ENCODE results near the gene CALML5. TPM values are rescaled to one million over a fixed set of nuclear protein-coding genes. Genes with fewer than 3 reads are reported as not detected.

Gene CALML5, protein sequence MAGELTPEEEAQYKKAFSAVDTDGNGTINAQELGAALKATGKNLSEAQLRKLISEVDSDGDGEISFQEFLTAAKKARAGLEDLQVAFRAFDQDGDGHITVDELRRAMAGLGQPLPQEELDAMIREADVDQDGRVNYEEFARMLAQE
- not detected for polyA plus RNA-seq (ENCODE audit: insufficient read length in 3 of 3)

DNA sequence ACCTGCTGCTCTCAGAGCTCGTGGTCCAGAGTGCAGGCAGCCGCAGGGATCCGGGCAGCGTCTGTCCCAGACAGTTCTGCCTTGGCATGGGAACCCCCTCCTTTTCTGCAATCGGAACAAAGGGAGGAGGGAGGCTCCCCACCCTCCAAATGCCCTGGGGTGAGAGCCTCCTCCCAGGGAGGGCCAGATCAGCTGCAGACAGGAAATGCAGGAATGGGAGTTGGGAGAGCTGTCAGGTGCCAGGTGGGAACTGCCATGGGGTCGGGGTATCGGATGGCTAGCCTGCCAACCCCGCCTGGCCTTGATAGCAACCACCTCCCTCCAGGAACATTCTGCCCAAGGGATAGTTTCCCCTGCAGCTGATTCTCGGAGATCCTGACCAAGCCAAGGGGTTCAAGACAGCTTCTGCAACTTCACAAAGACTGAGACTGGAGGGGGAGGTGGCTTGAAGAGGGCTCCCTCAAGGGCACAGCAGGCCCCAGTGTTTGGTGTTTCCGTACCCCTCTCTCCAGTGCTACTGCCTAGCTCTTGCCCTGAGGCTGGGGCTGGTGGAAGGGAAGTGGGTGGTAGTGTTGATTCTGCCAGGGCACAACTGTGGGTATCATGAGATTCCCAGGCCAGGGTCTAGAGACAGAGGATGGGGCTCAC, at the start of gene CALML5:
CALML5 (minus strand) TSS at position 78 of the 648 bp plus-strand sequence. CDS start 132 bp downstream, outside the sequence.
- no peak for DNase-seq (ENCODE audit: low read depth in 3 of 3, low spot score in 2 of 3)

DNA sequence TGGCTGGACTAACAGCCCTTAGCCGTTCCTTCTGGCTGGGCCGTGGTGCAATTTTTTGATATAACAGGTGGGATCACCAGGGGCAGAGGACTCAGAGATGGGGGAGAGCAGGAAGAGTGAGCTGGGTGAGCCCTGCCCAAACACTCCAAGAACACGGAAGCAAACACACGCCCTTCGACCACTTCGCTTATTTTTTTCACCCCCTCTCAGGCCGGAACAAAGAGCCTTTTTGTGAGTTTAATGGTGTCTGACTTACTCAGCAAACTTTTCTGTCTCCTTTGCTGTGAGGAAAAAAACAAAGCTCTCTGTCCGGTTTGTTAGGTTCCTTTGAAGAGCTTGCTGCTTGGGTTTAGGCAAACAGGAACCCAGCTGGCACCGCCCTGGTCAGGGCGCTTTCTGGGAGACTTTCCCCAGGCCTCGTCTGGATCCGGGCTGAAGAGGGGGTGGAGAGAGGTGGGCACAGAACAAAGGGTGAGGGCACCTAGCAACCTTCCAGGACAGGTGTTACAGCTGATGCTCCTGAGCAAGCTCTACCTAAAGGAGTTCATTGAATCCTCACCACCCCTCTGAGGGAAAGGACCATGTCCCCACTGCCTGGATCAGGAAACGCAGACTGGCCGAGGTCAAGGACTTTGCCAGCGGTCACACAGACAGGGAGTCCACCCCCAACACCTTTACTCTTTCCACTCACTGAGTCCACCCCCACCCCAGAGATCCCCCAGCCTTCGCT, 48.7 kb upstream of the CALML5 start:
- no peak for DNase-seq (ENCODE audit: low read depth in 3 of 3, low spot score in 2 of 3)

DNA sequence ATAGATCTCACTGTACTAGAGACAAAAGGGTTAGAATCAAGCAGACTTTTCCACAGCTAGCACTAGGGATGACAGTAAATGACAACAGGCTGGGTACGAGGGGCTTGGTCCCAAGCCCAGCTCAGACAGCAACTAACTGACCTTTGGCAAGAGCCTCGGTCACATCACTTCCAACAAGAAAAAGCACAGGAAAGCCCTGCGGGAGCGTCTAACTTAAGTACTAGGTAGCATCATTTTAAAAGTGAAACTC, 48.2 kb upstream of the CALML5 start:
- no peak for DNase-seq (ENCODE audit: low read depth in 3 of 3, low spot score in 2 of 3)

DNA sequence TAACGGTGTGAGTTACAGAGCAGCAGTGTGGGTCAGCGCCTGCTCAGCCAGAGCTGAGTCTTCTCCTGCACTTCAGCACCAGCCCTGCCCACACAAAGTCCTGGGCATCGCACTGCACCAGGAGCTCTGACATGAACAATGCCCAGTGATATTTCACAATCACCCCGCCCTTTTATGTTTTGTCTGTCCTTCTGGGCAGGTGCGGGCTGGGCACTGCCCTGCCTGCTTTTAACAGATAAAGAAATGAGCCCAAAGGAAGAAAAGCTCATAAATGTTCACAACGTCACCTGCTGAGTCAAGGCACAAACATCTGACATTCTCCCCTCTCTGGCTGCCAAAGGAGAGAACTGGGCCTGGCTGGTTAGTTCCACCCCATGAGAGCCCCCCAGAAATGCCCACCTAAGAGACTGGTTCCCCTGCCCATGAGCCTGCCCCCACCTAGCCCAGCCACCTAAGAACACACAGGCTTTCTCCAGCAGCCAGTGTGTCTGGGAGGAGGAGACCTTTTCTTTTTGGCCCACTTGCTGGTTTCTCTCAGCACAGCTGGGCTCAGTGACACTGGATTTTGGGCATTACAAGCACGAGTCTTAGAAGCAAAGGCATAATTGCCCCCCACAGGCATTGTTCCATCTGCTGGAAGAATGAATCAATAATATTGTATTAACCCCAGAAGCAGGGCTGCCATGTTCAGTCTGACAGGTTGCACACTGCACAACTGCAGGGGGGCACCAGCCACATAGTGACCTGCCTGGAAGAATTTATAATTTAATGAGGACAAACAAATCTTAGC, 47.7 kb upstream of the CALML5 start:
- no peak for DNase-seq (ENCODE audit: low read depth in 3 of 3, low spot score in 2 of 3)

DNA sequence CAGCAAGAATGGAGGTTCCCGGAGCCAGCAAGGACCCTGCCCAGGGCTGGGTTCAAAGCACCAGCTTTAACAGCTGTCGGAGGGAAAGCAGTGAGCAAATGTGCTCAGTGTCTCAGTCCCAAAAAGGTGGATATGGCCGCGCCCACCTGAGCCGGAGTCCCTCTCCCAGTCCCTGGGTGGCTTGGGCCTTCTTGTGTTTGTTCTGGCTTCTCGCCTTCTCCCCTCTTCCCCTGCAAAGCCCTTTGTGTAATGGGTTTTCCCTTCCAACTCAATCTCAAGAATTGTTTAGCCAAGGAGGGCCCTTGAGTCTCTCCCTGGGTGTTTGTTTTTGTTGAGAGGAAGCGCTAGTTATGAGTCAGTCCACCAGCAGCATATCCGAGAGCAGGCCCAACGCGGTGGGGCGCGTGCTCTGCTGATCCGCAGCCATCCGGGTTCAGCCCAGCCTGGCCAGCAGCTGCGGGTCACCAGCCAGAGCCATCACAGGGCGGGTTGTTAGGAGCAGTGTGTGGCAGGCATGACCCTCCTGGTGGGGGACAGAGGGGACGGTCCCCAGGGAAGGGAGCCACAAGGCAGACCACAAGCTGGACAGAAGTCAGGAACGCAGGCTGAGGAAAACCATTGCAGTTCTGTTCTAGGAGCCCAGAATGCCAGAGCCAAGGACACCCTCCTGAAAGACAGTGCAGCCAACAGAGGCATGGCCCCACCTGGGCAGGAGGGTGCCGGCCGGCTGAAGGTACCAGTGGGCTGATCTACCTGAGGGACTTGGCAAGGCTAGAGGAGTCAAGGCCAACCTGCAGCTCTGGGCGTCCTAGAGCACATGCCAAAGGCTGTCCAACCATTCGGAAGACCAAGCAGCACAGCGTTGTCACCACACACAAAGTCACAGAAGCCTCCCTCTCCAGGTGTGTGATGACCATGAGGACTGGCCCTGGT, 46.7 kb upstream of the CALML5 start:
- no peak for DNase-seq (ENCODE audit: low read depth in 3 of 3, low spot score in 2 of 3)

DNA sequence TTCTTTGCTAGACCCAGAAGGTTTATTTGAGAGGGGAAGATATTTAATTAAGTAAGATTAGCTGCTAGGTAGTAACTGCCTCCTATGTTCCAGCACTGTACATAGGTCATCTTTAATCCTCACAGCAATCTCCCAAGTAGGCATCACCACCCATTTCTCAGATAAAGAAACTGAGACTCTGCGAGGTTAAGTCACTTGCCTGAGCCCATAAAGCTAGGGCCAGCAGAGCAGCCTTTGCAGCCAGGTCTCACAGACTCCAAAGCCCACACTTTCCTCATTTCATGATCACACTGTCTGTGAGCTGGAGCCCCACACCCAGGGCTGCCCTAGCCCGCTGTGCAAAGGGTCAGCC, 46.0 kb upstream of the CALML5 start:
- no peak for DNase-seq (ENCODE audit: low read depth in 3 of 3, low spot score in 2 of 3)

DNA sequence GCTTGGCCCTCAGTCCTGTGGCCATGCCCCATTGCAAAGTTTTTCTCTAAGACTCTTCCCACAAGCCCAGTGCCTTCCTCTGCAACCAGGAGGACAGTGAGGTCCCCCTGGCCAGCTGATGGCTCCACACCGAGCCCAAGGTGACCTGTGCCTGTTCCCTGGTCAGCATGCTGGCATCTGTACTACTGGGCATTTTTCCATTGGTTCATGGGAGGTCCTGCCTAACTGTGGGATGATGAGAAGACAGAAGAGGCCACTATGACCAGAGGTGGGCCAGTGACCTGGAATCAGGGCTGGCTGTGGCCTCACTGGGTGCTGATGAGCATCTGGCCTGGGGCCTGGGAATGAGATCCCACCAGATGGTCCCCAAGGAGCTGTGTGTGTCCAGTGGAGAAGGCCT, 45.6 kb upstream of the CALML5 start:
- DNase-seq (ENCODE audit: low read depth in 3 of 3, low spot score in 2 of 3), result no peak

DNA sequence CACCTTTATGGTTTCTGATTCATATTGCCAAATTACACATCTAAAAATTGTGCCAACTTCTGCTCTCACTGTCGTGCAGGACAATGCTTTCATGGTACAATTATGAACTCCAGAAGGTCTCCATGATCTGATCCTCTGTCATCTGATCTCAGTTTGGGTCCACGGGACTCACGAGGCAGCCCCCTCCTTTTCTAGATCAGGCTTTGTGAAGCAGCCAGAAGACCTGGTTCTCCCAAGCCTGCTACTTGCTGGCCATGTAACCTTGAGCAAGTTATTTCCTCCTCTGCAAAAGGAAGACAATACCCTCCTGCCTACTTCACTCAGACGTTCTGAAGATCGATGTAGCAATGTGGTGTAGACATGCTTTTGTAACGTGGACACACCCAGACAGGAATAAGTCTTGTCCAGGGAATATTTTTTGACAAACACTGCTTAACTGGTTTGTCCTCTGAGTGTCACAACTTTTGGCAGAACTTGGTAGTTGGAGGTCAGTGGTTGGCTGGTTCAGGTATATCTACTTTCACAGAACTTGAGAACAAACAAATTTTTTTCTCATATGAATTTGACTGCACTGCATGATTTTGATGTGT, 44.9 kb upstream of the CALML5 start:
- no peak for DNase-seq (ENCODE audit: low read depth in 3 of 3, low spot score in 2 of 3)

DNA sequence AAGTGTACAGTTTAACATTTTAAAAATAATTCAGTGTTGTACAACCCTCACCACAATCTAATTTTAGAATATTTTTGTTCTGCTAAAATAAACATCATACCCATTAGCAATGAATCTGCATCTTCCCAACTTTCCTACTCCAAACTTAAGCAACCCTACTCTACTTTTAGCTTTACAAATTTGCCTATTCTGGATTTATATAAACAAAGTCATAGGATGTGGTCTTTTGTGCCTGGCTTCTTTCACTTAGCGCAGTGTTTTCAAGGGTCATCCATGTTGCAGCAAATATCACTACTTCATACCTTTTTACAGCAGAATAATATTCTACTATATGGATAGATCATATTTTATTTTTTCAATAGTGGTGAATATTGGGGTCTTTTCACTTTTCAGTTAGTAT, 44.3 kb upstream of the CALML5 start:
- no peak for DNase-seq (ENCODE audit: low read depth in 3 of 3, low spot score in 2 of 3)

DNA sequence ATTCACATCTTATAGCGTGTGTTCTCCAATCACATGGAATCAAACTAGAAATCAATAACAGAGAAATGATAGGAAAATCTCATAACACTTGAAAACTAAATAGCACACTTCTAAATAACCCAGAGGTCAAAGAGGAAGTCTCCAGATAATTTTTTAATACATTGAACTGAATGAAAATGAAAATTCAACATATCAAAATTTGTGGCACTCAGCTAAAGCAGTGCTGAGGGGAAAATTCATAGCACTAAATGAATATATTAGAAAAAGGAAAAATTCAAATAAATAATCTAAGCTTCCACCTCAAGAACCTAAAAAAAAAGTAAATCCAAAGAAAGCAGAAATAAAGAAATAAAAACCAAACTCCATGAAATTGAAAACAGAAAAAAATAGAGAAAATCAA, 42.7 kb upstream of the CALML5 start:
- no peak for DNase-seq (ENCODE audit: low read depth in 3 of 3, low spot score in 2 of 3)

DNA sequence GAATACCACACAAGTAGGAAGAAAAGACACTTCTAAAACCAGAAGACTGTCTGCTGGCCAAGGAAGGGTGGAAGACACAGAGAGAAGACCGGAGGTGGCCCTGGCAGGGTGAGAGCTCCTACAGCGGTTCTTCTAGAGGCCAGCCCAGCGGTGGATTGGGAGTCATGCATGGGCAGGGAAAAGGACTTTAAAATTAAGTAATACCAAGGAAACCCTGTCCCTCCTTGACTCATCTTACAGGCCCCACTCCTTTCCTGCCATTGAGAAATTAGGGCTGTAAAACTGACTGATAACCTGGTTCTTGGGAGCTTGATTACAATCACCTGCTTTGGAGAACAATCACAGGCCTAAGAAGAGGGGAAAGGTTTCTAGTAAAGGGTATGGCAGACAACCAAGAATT, 41.5 kb upstream of the CALML5 start:
- no peak for DNase-seq (ENCODE audit: low read depth in 3 of 3, low spot score in 2 of 3)

DNA sequence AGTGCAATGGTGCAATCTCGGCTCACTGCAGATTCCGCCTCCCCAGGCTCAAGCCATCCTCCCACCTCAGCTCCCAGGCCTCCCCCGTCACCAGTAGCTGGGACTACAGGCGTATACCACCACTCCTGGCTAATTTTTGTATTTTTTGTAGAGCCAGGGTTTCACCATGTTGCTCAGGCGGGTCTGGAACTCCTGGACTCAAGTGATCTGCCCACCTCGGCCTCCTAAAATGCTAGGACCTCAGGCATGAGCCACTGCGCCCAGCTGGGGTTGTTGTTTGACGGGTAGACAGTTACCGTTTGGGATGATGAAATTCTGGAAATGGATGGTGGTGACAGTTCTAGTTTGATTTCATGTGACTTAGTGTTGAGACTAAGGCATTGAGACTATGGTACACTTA, 40.7 kb upstream of the CALML5 start:
- no peak for DNase-seq (ENCODE audit: low read depth in 3 of 3, low spot score in 2 of 3)

DNA sequence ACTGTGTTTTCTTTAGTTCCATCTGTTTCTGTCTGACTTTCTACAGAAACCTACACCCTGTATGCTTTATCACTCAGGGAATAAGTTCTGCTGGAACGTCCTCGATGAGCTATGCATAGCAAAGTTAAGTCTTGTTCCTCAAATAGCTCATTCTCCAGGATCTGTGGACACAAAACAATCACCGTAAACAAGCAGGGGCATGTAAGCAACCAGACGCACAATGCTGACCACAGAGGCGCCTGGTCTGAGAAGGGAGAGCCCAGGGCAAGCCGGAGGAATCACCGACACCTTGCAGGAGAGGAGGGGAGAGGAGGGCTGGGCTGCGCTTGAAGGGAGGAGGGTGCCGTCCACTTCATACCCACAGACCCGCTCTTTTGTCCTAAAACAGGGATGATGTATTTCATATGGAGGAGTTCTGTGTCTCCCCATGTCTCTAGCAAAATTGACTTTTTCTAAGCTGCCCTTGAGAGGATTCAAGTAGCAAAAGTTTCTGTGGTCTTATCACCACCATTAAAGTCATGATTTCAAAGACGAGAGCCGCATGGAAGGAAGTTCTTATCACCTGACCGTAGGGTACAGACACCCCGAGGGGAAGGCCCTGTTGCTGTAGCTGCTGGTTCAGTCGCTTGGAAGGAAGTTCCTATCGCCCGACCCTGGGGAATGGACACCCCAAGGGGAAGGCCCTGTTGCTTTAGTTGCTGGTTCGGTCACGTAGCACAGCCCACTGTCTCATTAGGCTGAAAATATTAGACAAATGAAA, 39.7 kb upstream of the CALML5 start:
- no peak for DNase-seq (ENCODE audit: low read depth in 3 of 3, low spot score in 2 of 3)

DNA sequence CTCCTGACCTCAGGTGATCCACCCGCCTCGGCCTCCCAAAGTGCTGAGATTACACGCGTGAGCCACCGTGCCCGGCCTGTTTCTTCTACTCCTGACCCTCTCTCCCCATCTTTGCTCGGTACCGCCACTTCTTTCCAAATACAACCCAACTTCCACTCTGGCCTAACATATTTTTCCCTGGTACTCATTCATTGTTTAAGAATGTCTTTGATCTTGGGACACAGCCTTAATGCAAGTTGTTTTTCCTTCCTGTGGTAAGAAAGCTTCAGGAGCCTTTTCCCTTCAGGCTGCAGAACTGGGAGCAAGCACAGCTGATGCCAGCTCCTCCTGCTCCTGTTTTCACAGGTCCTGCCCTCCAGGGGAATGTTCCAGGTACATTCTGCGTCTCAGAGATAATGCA, 39.1 kb upstream of the CALML5 start:
- no peak for DNase-seq (ENCODE audit: low read depth in 3 of 3, low spot score in 2 of 3)

DNA sequence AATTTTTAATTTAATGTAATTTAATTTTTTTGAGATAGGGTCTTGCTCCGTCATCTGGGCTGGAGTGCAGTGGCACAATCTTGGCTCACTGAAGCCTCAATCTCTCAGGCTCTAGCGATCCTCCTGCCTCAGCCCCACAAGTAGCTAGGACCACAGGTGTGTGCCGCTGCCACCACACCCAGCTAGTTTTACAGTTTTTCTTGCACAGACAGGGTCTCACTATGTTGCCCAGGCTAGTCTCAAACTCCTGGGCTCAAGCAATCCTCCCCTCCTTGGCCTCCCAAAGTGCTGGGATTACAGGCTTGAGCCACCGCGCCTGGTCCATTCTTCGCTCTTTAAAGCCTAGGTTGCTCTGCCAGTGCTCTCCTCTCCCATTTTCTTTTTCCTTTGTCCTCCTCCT, 38.3 kb upstream of the CALML5 start:
- DNase-seq (ENCODE audit: low read depth in 3 of 3, low spot score in 2 of 3), result no peak

DNA sequence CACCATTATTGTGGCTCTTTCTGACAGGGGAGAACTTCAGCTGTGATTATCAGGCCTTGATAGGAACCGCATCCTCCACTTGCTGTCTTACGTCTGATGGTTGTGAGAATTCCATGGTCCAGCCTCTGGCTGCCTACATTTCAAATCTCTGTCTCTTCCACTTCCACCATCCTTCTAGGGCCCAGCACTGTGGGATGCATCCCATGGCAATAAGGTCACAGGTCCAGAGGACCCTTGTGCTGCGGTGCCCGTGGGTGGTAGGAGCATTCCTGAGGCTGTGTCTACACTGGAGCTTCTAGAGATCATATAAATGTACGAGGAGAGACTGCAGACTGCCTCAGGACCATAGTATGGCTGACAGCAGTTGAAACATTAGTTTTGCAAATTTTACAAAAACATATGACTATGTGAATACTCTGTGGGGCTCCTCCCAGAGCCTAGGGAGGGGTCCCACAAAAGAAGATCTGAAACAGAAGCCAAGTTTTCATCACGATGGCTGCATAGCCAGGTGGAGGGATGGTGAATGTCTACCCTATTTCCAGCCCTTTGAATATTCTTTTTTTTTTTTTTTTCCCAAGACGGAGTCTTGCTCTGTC, 37.2 kb upstream of the CALML5 start:
- DNase-seq (ENCODE audit: low read depth in 3 of 3, low spot score in 2 of 3), result no peak

DNA sequence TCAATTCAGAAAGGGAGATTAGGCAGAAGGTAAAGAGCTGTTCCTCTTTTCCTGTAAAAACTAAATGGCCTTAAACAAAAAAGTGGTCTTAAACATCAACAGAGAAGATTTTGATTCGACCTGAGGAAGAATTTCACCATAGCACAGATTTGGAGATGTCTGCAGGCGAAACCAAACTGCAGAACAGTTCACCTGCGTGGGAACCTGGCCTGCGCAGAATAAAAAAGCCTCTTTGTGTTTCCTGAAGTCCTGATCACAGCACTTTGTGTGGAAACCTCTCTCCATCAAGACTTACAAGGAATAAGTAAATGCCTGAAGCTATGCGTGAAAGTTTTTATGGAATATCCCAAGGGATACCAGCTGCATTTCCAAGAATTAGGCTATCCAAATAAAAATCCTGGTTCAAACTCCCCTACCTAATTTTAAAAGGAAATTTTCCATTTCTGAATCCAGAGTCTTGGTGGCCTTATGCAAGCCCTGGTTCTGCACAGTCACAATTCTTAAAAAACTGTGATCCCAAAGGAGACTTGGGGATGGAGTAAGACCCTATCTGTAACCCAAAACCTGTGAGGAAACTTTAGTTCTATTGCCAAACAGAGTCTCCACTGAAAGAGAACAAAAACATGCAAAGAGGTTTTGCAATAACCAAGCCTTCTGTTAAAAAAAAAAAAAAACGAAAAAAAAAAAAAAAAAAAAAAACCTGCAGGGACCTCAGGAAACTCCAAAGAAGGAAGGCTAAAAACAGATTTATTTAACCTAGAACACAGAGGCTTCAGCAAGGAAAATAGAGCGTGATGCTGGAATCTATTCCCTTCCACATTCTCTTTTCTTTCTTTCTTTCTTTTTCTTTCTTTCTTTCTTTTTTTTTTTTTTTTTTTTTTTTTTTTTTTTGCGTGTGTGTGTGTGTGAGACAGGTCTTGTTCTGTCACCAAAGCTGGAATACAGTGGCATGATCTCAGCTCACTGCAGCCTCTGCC, 35.8 kb upstream of the CALML5 start:
- DNase-seq (ENCODE audit: low read depth in 3 of 3, low spot score in 2 of 3), result no peak

All from right renal cortex interstitium (tissue), 3 donors.